K562 (cell line): ENCODE results near the gene MYCBPAP. TPM values are rescaled to one million over a fixed set of nuclear protein-coding genes. Genes with fewer than 3 reads are reported as not detected.

Source experiments
- ATAC-seq: fragments of 200-7000 bp; cut with Tn5 transposase; 3 replicates; pipeline ENCODE4 v1.9.1; 2020; ENCODE audit warnings: moderate library complexity
- BruUV-seq: library from RNA; stranded (reverse); fragments of 400-500 nt; replicated peaks from 2 replicates; lab custom pipeline; 2021; lab: Mats Ljungman, UMichigan
- CTCF ChIA-PET: fragments of 300-600 bp; formaldehyde crosslinking; extraction: SDS; loops from one replicate; lab custom pipeline; 2021; ENCODE audit warnings: low intra/inter-chr PET ratio; lab: Yijun Ruan, JAX
- POLR2A ChIA-PET: fragments of 300-600, 350-650 bp; sonication (Branson Sonifier 250); formaldehyde crosslinking; extraction: SDS; loops from one replicate; lab custom pipeline; 2021; ENCODE audit warnings: antibody characterized with exemption, inconsistent platforms; lab: Yijun Ruan, JAX
- DNase-seq, 4 experiments: peaks; one replicate each; pipeline versions ENCODE4 v3.0.0 to v3.0.0-alpha.2; 2011 to 2018; ENCODE audit warnings: low spot score in 3 of 4, mixed read lengths in 3 of 4; ENCODE audit errors: extremely low read depth in 1 of 4
- FAIRE-seq: peaks from 2 replicates; lab custom pipeline; 2011; peaks lifted over from hg19 to GRCh38; lab: Jason Lieb, UNC
- H2AFZ ChIP-seq: 2 replicates; pipeline ENCODE4 v1.6.0; 2011; ENCODE audit warnings: low read depth, low read length, control low read depth, inconsistent platforms
- H3K27ac ChIP-seq: fragments of 200-600 bp; 3 replicates; pipeline ENCODE4 v1.8.0; 2011; ENCODE audit warnings: low read depth, mild to moderate bottlenecking, control low read depth, inconsistent platforms, low read length, moderate library complexity, mixed read lengths; ENCODE audit errors: extremely low read depth
- H3K27me3 ChIP-seq, 2 experiments: fragments of 300-600 bp in 1 of 2; 2 replicates in 1 of 2; 3 replicates in 1 of 2; pipeline versions ENCODE4 v1.6.0 to v1.8.0; 2011; ENCODE audit warnings: inconsistent platforms in 2 of 2, low read length in 2 of 2, mild to moderate bottlenecking in 1 of 2, mixed read lengths in 1 of 2, moderate library complexity in 1 of 2; ENCODE audit not compliant: control insufficient read depth in 2 of 2, insufficient read depth in 2 of 2
- H3K36me3 ChIP-seq: fragments of 300-600 bp; 3 replicates; pipeline ENCODE4 v1.8.0; 2011; ENCODE audit warnings: mild to moderate bottlenecking, low read length, inconsistent platforms; ENCODE audit not compliant: control insufficient read depth, insufficient read depth
- H3K4me1 ChIP-seq, 2 experiments: fragments of 200-600 bp in 1 of 2; replicated peaks in 1 of 2; 2 replicates in 1 of 2; 3 replicates in 1 of 2; pipeline versions ENCODE4 v1.5.1 to v1.8.0; 2011; ENCODE audit warnings: inconsistent platforms in 2 of 2, low read length in 2 of 2, mild to moderate bottlenecking in 1 of 2, mixed read lengths in 1 of 2, moderate library complexity in 1 of 2; ENCODE audit not compliant: control insufficient read depth in 2 of 2, insufficient read depth in 2 of 2
- H3K4me2 ChIP-seq: 2 replicates; pipeline ENCODE4 v1.6.1; 2011; ENCODE audit warnings: low read length, control low read depth, inconsistent platforms, mixed read lengths; ENCODE audit not compliant: insufficient read depth
- H3K4me3 ChIP-seq: fragments of 200-600 bp; sonication (generic), shearing (Covaris generic); 2 replicates; pipeline ENCODE4 v1.5.1; 2016; ENCODE audit warnings: control low read depth, inconsistent platforms
- H3K79me2 ChIP-seq: fragments of 200-600 bp; 3 replicates; pipeline ENCODE4 v1.8.0; 2011; ENCODE audit warnings: low read length, inconsistent platforms; ENCODE audit not compliant: control insufficient read depth, insufficient read depth
- H3K9ac ChIP-seq, 2 experiments: 2 replicates each; pipeline versions ENCODE4 v1.6.0 to v1.6.1; 2011; ENCODE audit warnings: low read depth in 2 of 2, low read length in 2 of 2, control low read depth in 1 of 2, inconsistent platforms in 1 of 2, mild to moderate bottlenecking in 1 of 2, mixed read lengths in 1 of 2; ENCODE audit not compliant: insufficient read depth in 1 of 2
- H3K9me1 ChIP-seq: one replicate; pipeline ENCODE4 v1.6.0; 2011; ENCODE audit warnings: inconsistent platforms, mild to moderate bottlenecking, low read length, moderate library complexity; ENCODE audit not compliant: control insufficient read depth, insufficient read depth
- H3K9me3 ChIP-seq: replicated peaks from 2 replicates; pipeline ENCODE4 v1.5.1; 2011; ENCODE audit warnings: low read depth, low read length, inconsistent platforms; ENCODE audit not compliant: control insufficient read depth, insufficient read depth
- H4K20me1 ChIP-seq: replicated peaks from 2 replicates; pipeline ENCODE4 v1.6.1; 2011; ENCODE audit warnings: low read length, inconsistent platforms, mixed read lengths; ENCODE audit not compliant: control insufficient read depth, insufficient read depth
- ATF1 ChIP-seq, 2 experiments: fragments of 450-650 bp in 1 of 2; IDR thresholded peaks; 2 replicates each; pipeline ENCODE4 v1.6.1; 2016; ENCODE audit warnings: missing compliant biosample characterization in 1 of 2, missing genetic modification characterization in 1 of 2
- CBFA2T2 ChIP-seq: fragments of 450-650 bp; conservative IDR thresholded peaks from 2 replicates; pipeline ENCODE4 v1.6.1; 2017; ENCODE audit warnings: mild to moderate bottlenecking
- HNRNPH1 ChIP-seq: fragments of 200-400 bp; formaldehyde crosslinking; optimal IDR thresholded peaks from 2 replicates; pipeline ENCODE3; 2017; ENCODE audit warnings: low read depth, mild to moderate bottlenecking, low read length, moderate library complexity
- KLF10 ChIP-seq: fragments of 250-450 bp; sonication (Bioruptor Pico); IDR thresholded peaks from 2 replicates; pipeline ENCODE4 v1.6.1; 2021; ENCODE audit warnings: matching md5 sums
- NFIC ChIP-seq: fragments of 450-650 bp; IDR thresholded peaks from 2 replicates; pipeline ENCODE4 v1.6.1; 2017; ENCODE audit warnings: mild to moderate bottlenecking, inconsistent platforms
- POLR3G ChIP-seq: IDR thresholded peaks from 2 replicates; pipeline ENCODE4 v1.6.1; 2011; ENCODE audit not compliant: insufficient read length, insufficient replicate concordance; ENCODE audit errors: extremely low read depth
- ZNF384 ChIP-seq: IDR thresholded peaks from 2 replicates; pipeline ENCODE4 v1.6.1; 2012; ENCODE audit warnings: low read depth, low read length, improper control_type of control experiment
- WGBS: fragments of 100-300 bp; shearing (Covaris generic); methylation state at CpG from one replicate; pipeline ENCODE4 v1.1.6; 2016; ENCODE audit warnings: low coverage, mixed read lengths; ENCODE audit not compliant: insufficient coverage; ENCODE audit errors: missing lambda C conversion rate; 5-methylcytosine and 5-hydroxymethylcytosine counted together
- in situ Hi-C: fragments of 300-500 bp; cut with MboI; formaldehyde crosslinking; loops from 4 replicates; pipeline ENCODE4 v1.15.0; 2018; ENCODE audit warnings: inconsistent platforms, mixed read lengths
- intact Hi-C: fragments of 100-400 bp; cut with micrococcal nuclease; formaldehyde crosslinking; loops from 2 replicates; pipeline ENCODE4 v1.14.2; 2022
- polyA plus RNA-seq, 8 experiments: library from polyadenylated mRNA; depleted of rRNA in 4 of 8; stranded (reverse) in 5 of 8; unstranded in 3 of 8; fragments of >200 nt; fragmentation: Nextera tagmentation in 2 of 8; fragmentation: Illumina TruSeq in 1 of 8; extraction: Ambion mirVana in 2 of 8; extraction: Trizol in 1 of 8; gene quantifications; 2 replicates each; pipeline versions ENCODE4 v1.2.1 to v1.2.3, GENCODE V29; 2011 to 2014; ENCODE audit warnings: inconsistent platforms in 1 of 8, missing spikeins in 1 of 8
- total RNA-seq, 7 experiments: library from RNA; depleted of rRNA in 6 of 7; stranded (reverse); fragments of >200 nt in 6 of 7; fragmentation: Illumina TruSeq in 2 of 7; extraction: Trizol in 2 of 7; gene quantifications; 2 replicates each; pipeline versions ENCODE4 v1.2.1 to v1.2.3, GENCODE V29; 2011 to 2021; ENCODE audit warnings: low replicate concordance in 1 of 7
- TF ChIP-seq, protein P1 (sequence below): fragments of 450-650 bp; conservative IDR thresholded peaks from 2 replicates; pipeline ENCODE4 v1.6.1; 2016; ENCODE audit warnings: missing genetic modification characterization, low read depth, mild to moderate bottlenecking, missing compliant biosample characterization, moderate library complexity

MYCBPAP gene
- total and polyA plus RNA-seq, 9 of the 15 experiments (the other 6 are each of a cell fraction or from before 2014, with no cell fraction given): not detected

DNA sequence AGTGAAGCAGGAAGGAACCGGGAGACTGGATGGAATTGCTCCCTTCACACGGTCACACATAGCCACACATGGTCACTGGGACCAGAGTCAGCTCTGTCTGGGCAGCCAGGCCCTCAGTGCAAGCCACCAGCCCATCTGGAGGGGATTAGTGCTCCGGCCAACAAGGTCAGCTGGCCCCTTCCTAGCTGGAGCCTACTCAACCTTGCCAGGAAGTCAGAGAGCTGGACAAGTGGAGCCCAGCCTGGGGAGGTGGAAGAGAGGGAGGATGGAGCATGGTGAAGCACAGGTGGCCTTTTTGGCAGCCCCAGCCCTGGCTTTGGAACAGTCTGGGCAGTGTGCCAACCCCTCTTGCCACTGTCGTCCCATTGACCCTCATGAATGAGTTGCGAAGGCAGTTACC lies 48.6 kb downstream of the MYCBPAP start:
- Histone ChIP-seq H3K79me2 (no peaks in the 10 kb centered on the region), H3K27ac (no peak overlapping the region), H3K4me3 (no peak overlapping the region), H3K27me3 (peaks cover 13 to 59% of the 10 kb centered on the region in 2 experiments; a peak in 4 of 5 replicates), H3K36me3 (no peaks in the 10 kb centered on the region), H4K20me1 (peaks cover 6% of the 10 kb centered on the region; the same call in 1 of the 2 replicates), H3K9ac (no peak overlapping the region), H3K4me1 (peaks cover 9 to 38% of the 10 kb centered on the region in 2 experiments), H3K4me2 (no peak overlapping the region), H3K9me1 (no peaks in the 10 kb centered on the region), H2AFZ (no peak overlapping the region), H3K9me3 (no peaks in the 10 kb centered on the region)
- BruUV-seq: no TSS peak
- WGBS: 9% methylated on average over 5 of the region's 5 CpGs
- no peak for ATAC-seq
- in situ Hi-C loops (no loop called here), intact Hi-C loops (no loop called here)
- no peak for FAIRE-seq
- TF ChIP-seq ZNF384: no peak
- peak; percentile 58 for TF ChIP-seq NFIC
- CTCF ChIA-PET: no interaction called here
- no peak for DNase-seq
- POLR2A ChIA-PET: interaction anchor here (0.7 to 1.0 kb wide), 2 partner anchors 16 to 1196 kb away, joined by 3 read pairs; no protein-coding TSS in a partner anchor

DNA sequence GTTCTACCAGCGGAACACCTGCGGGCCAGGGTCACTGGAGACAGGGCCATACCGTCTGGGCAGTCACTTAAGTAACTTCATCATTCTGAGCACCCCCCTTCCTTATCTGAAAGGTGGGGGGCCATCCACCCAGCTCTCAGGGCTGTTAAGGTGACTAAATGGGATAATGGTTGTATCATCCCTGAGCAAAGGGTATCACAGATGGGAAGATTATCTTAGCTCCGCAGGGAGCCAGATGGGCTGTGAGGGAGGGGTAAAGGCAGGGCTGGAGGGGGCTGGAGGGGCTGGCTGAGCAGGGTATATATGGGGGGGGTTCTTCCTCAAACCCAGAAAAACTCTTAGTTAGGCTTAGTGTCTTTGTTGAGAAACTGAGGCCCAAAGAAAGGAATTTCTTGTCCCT lies 49.4 kb downstream of the MYCBPAP start:
- intact Hi-C loops (no loop called here), in situ Hi-C loops (no loop called here)
- Histone ChIP-seq H3K4me2 (no peak overlapping the region), H3K4me3 (no peak overlapping the region), H3K9me3 (no peaks in the 10 kb centered on the region), H3K9ac (no peak overlapping the region), H3K9me1 (no peaks in the 10 kb centered on the region), H2AFZ (no peak overlapping the region), H3K4me1 (peaks cover 9 to 39% of the 10 kb centered on the region in 2 experiments), H3K27me3 (peaks cover 19 to 62% of the 10 kb centered on the region in 2 experiments), H4K20me1 (peaks cover 8% of the 10 kb centered on the region; the same call in 1 of the 2 replicates), H3K36me3 (no peaks in the 10 kb centered on the region), H3K27ac (no peak overlapping the region), H3K79me2 (no peaks in the 10 kb centered on the region)
- 16% methylated on average over 3 of the region's 4 CpGs for WGBS
- no peak for ATAC-seq
- no TSS peak for BruUV-seq
- ChIA-PET CTCF (no interaction called here), POLR2A (interaction anchor here (0.6 to 1.1 kb wide), 4 partner anchors 16 to 1195 kb away, joined by 3 read pairs; no protein-coding TSS in a partner anchor)
- FAIRE-seq: no peak
- DNase-seq: no peak
- TF ChIP-seq KLF10 (CRISPR knock-in tag) (no peak), HNRNPH1 (no peak), CBFA2T2 (peak; percentile 35), POLR3G (no peak), ATF1 (CRISPR knock-in tag; IDR thresholded peaks at IDR 0.05) (no peak), ATF1 (tag; IDR thresholded peaks at IDR 0.05) (no peak)
- TF ChIP-seq, protein P1, sequence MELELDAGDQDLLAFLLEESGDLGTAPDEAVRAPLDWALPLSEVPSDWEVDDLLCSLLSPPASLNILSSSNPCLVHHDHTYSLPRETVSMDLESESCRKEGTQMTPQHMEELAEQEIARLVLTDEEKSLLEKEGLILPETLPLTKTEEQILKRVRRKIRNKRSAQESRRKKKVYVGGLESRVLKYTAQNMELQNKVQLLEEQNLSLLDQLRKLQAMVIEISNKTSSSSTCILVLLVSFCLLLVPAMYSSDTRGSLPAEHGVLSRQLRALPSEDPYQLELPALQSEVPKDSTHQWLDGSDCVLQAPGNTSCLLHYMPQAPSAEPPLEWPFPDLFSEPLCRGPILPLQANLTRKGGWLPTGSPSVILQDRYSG (tag): no peak
